Natural killer cell (primary cell): ENCODE results near the gene FOXN3. TPM values are rescaled to one million over a fixed set of nuclear protein-coding genes. Genes with fewer than 3 reads are reported as not detected.

ENCODE experiments used
- ATAC-seq, 3 donors: fragments of 150-1000 bp in 2 of 3; fragments of 200-7000 bp in 1 of 3; cut with Tn5 transposase; 1 replicate in 1 of 3; 2 replicates in 2 of 3; pipeline ENCODE4 v1.10.0; 2021; ENCODE audit warnings: mild to moderate bottlenecking in 2 of 3, moderate library complexity in 2 of 3
- DNase-seq, 2 donors: peaks; one replicate each; pipeline versions ENCODE4 v3.0.0 to v3.0.0-alpha.2; 2013 to 2021; ENCODE audit warnings: mixed read lengths in 1 of 2
- H3K27ac ChIP-seq: one replicate; pipeline ENCODE4 v1.5.1; 2013; ENCODE audit warnings: mild to moderate bottlenecking, low read length
- H3K27me3 ChIP-seq: one replicate; pipeline ENCODE4 v1.6.1; 2013; ENCODE audit warnings: low read length; ENCODE audit not compliant: control insufficient read depth, insufficient read depth
- H3K36me3 ChIP-seq: one replicate; pipeline ENCODE4 v1.6.1; 2013; ENCODE audit warnings: low read length; ENCODE audit not compliant: control insufficient read depth, insufficient read depth
- H3K4me1 ChIP-seq: one replicate; pipeline ENCODE4 v1.6.1; 2013; ENCODE audit warnings: low read length; ENCODE audit not compliant: control insufficient read depth, insufficient read depth
- H3K4me3 ChIP-seq: one replicate; pipeline ENCODE4 v1.5.1; 2013; ENCODE audit warnings: low read length
- H3K9me3 ChIP-seq: one replicate; pipeline ENCODE4 v1.6.1; 2013; ENCODE audit warnings: low read length; ENCODE audit not compliant: control insufficient read depth, insufficient read depth
- H3K27ac Mint-ChIP-seq, 2 donors: one replicate each; pipeline ENCODE4 v1.8.0; 2022; ENCODE audit warnings: mild to moderate bottlenecking in 2 of 2, mixed read lengths in 2 of 2, moderate library complexity in 1 of 2
- H3K27me3 Mint-ChIP-seq, 2 donors: one replicate each; pipeline ENCODE4 v1.8.0; 2022; ENCODE audit warnings: low read depth in 2 of 2, mixed read lengths in 2 of 2
- H3K36me3 Mint-ChIP-seq: one replicate; pipeline ENCODE4 v1.8.0; 2022; ENCODE audit warnings: mixed read lengths
- H3K4me1 Mint-ChIP-seq, 2 donors: one replicate each; pipeline ENCODE4 v1.8.0; 2022; ENCODE audit warnings: mixed read lengths in 2 of 2
- H3K4me3 Mint-ChIP-seq: one replicate; pipeline ENCODE4 v1.8.0; 2022; ENCODE audit warnings: mild to moderate bottlenecking, moderate library complexity, mixed read lengths
- H3K9me3 Mint-ChIP-seq, 2 donors: one replicate each; pipeline ENCODE4 v1.8.0; 2022; ENCODE audit warnings: mixed read lengths in 2 of 2
- WGBS: methylation state at CpG from one replicate; pipeline ENCODE4 v1.1.7; 2013; ENCODE audit warnings: missing lambda C conversion rate; ENCODE audit not compliant: insufficient coverage; 5-methylcytosine and 5-hydroxymethylcytosine counted together
- intact Hi-C: fragments of 100-400 bp; cut with micrococcal nuclease; formaldehyde crosslinking; loops from one replicate; pipeline ENCODE4 v1.14.2; 2022
- total RNA-seq, 4 donors: library from RNA; stranded (reverse); fragments of 120-200 nt in 1 of 4; gene quantifications; one replicate each; pipeline versions ENCODE4 v1.2.3 to v1.2.4, GENCODE V29; 2013 to 2022
- TF ChIP-seq, protein P1 (sequence below): fragments of 200-600 bp; IDR thresholded peaks from one replicate; pipeline ENCODE4 v1.8.0; 2022; ENCODE audit warnings: antibody characterized with exemption

FOXN3 gene
- total RNA-seq, 3 donors from 2014 or later (not counting 1 experiment from before 2014, with no cell fraction given): 209 to 216 (median 209) TPM

DNA sequence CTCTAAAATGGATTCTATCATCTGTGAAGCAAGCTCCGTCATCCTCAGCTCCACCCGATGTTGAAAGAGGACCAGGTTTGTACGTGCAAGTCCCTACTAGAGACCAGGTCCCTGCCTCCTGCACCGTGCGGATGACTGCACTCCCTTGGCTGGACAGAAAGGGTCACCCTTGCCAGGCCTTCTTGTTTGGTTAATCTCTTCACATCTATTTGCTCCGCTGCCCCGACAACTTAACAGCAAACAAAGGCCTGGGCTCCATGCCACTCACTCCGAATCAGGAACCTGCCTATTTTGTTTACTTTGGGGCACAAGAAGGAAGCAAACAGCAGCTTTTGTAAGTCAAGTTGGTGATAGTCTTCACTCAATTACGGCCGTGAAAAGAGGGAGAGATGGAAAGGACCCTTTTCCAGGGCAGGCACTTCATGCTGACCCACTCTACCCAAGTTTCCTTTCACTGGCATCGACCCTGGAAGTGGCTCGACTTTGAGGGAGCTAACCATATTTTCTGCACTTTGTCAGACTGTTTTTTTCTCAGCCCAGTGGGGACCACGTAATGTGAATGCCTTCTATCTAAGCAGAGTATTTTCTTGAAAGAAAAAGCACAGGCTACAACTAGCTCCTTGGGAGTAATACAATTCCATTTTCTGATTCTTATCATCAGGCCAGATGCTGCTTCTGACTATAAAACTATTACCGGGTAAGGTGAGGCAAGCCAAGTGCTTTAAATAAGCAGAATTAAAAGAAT lies 202.6 kb downstream of the FOXN3 start:
- no peaks in the 10 kb centered on the region for H3K36me3 Mint-ChIP-seq
- peak in 1 of 3 donors; percentile 32 for ATAC-seq

DNA sequence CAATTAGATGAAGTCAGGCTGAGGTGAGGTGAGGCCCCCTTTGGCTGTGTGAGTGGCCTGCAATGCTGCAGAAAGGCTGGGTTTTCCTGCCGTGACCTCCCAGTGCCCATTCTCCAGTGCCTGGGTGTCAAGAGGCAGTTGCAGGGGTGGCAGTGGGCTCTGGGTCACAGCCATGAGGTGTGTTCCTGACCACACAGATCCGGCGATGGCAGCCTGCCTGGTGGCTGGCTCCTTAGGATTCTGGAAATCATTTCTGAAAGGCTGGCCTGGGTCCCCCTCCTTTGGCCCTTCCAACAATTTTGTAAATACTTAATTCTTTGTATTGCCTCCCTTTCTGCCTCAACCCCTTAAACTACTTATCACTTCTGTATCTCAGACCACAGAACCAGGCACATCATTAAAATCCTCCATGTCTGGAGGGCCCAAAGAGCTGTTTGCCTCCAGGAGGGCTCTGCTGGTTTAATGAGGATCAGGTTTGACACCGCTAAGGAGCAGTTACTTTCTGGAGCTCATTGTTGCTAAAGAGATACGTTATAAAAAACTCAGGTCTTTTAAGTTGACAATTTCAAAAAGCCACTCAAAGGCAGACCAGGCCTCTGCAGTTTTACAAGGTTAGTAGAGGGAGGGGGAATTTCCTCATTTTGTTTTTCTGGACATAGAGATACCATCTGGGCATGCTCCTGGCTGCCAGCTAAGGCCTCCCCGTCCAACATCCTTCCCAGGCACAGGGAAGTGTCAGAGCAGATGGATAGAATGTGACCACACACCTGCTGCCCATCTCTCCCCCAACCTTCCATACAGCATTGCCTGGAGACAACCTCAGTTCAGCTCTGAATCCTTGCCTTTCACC lies 204.4 kb downstream of the FOXN3 start:
- DNase-seq (no peak), ATAC-seq (no peak)
- H3K9me3 Mint-ChIP-seq: no peaks in the 10 kb centered on the region
- no peak overlapping the region for H3K4me3 ChIP-seq
- 83% methylated on average over 5 of the region's 6 CpGs for WGBS
- no peak overlapping the region for H3K27ac ChIP-seq
- TF ChIP-seq, protein P1, sequence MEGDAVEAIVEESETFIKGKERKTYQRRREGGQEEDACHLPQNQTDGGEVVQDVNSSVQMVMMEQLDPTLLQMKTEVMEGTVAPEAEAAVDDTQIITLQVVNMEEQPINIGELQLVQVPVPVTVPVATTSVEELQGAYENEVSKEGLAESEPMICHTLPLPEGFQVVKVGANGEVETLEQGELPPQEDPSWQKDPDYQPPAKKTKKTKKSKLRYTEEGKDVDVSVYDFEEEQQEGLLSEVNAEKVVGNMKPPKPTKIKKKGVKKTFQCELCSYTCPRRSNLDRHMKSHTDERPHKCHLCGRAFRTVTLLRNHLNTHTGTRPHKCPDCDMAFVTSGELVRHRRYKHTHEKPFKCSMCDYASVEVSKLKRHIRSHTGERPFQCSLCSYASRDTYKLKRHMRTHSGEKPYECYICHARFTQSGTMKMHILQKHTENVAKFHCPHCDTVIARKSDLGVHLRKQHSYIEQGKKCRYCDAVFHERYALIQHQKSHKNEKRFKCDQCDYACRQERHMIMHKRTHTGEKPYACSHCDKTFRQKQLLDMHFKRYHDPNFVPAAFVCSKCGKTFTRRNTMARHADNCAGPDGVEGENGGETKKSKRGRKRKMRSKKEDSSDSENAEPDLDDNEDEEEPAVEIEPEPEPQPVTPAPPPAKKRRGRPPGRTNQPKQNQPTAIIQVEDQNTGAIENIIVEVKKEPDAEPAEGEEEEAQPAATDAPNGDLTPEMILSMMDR: no peak
- H3K9me3 ChIP-seq: no peaks in the 10 kb centered on the region
- no peaks in the 10 kb centered on the region for H3K27me3 Mint-ChIP-seq
- peaks cover 41 to 57% of the 10 kb centered on the region in 2 donors for H3K4me1 Mint-ChIP-seq
- no peaks in the 10 kb centered on the region for H3K36me3 Mint-ChIP-seq
- H3K36me3 ChIP-seq: no peaks in the 10 kb centered on the region
- intact Hi-C loops: no loop called here
- no peaks in the 10 kb centered on the region for H3K27me3 ChIP-seq
- peak overlapping the region in 1 of 2 donors; percentile 9 for H3K27ac Mint-ChIP-seq
- H3K4me3 Mint-ChIP-seq: no peak overlapping the region
- H3K4me1 ChIP-seq: no peaks in the 10 kb centered on the region

More for the DNA sequence above, 202.6 kb downstream of the FOXN3 start:
- no peak overlapping the region for H3K4me3 ChIP-seq
- no peaks in the 10 kb centered on the region for H3K4me1 ChIP-seq
- no peak overlapping the region for H3K27ac ChIP-seq
- H3K36me3 ChIP-seq: peaks cover 5% of the 10 kb centered on the region
- no peaks in the 10 kb centered on the region for H3K27me3 Mint-ChIP-seq
- intact Hi-C loops: no loop called here
- H3K27ac Mint-ChIP-seq: no peak overlapping the region
- H3K4me1 Mint-ChIP-seq: peaks cover 37 to 57% of the 10 kb centered on the region in 2 donors
- H3K9me3 ChIP-seq: no peaks in the 10 kb centered on the region
- H3K27me3 ChIP-seq: no peaks in the 10 kb centered on the region
- no peaks in the 10 kb centered on the region for H3K9me3 Mint-ChIP-seq
- 91% methylated on average over 14 of the region's 14 CpGs for WGBS
- no peak for DNase-seq
- TF ChIP-seq, protein P1: no peak
- no peak overlapping the region for H3K4me3 Mint-ChIP-seq

DNA sequence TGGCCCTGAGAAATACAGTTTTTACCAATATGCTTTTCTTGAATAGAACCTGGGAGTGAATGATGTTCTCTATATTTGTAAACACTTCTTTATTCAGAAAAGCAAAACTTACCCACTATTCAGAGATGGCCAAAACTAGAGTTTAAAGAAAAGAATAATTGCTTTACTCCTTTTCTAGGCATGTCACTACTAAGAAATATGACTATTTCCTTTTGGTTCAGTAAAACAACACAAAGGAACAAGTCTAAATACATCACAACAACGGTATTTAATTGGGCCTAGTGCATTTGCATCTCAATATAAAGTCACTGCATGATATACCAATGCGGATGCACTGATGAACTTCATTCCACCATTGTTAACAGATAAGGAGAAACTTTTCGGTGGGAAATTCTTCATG lies 207.5 kb downstream of the FOXN3 start:
- H3K4me1 Mint-ChIP-seq: peaks cover 57 to 67% of the 10 kb centered on the region in 2 donors
- no peak overlapping the region for H3K27ac Mint-ChIP-seq
- Histone ChIP-seq H3K36me3 (no peaks in the 10 kb centered on the region), H3K27me3 (no peaks in the 10 kb centered on the region), H3K4me1 (peaks cover 2% of the 10 kb centered on the region), H3K27ac (no peak overlapping the region), H3K4me3 (no peak overlapping the region), H3K9me3 (no peaks in the 10 kb centered on the region)
- no peaks in the 10 kb centered on the region for H3K9me3 Mint-ChIP-seq
- no peak for ATAC-seq
- no peak for DNase-seq
- intact Hi-C loops: no loop called here
- TF ChIP-seq, protein P1: no peak
- no peaks in the 10 kb centered on the region for H3K36me3 Mint-ChIP-seq
- 86% methylated on average over 3 of the region's 3 CpGs for WGBS
- H3K4me3 Mint-ChIP-seq: no peak overlapping the region
- H3K27me3 Mint-ChIP-seq: no peaks in the 10 kb centered on the region
